Activated naive CD8-positive, alpha-beta T cell treated with anti-CD3 and anti-CD28 coated beads for 36 hours (primary cell): ENCODE measurements around the gene CCDC177. TPM values are rescaled to one million over a fixed set of nuclear protein-coding genes. Genes with fewer than 3 reads are reported as not detected.

Source experiments
- DNase-seq: peaks from one replicate; pipeline ENCODE4 v3.0.0; 2021
- H3K27ac Mint-ChIP-seq: one replicate; pipeline ENCODE4 v1.8.0; 2022; ENCODE audit warnings: mild to moderate bottlenecking, moderate library complexity, mixed read lengths
- H3K27me3 Mint-ChIP-seq: one replicate; pipeline ENCODE4 v1.8.0; 2022; ENCODE audit warnings: mild to moderate bottlenecking, mixed read lengths
- H3K36me3 Mint-ChIP-seq: one replicate; pipeline ENCODE4 v1.8.0; 2021; ENCODE audit warnings: mild to moderate bottlenecking, mixed read lengths
- H3K4me1 Mint-ChIP-seq: one replicate; pipeline ENCODE4 v1.8.0; 2021; ENCODE audit warnings: mixed read lengths
- H3K4me3 Mint-ChIP-seq: one replicate; pipeline ENCODE4 v1.8.0; 2022; ENCODE audit warnings: mild to moderate bottlenecking, moderate library complexity, mixed read lengths
- H3K9me3 Mint-ChIP-seq: one replicate; pipeline ENCODE4 v1.8.0; 2022; ENCODE audit warnings: mixed read lengths
- total RNA-seq, 2 experiments: library from RNA; stranded (reverse); gene quantifications; one replicate each; pipeline ENCODE4 v1.2.3, GENCODE V29; 2021

Gene CCDC177
- total RNA-seq: not detected

DNA sequence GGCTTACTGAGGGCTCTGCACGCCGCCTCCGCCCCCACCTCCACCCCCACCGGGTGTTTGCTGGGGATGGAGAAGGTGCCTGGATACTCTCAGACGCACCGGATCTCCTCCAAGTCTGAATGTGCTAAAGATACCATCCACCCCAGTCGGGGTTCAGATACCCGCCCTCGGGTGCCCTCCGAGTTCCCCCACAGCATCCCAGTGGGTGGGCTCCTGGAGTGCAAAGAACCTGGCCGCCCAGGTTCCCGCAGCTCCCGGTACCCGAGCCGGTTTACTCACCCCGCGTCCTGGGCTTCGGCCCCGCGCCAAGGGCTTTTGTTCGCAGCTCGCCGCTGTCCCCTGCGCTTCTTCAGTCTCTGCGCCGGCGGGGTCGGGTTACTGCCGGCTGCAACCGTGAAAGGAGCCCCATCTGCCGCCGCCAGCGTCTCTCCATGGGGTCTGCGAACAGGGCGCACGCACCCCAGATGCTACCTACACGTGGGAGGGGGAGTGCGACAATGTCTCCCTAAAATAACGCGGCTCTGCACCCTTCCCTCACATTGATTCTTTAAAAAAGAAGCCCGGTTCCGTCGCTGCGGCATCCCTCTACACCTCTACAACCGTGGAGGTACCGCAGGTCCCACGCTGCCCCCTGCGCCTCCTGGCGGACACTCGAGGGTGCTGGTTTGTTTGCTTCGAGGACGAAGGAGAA lies at the start of gene CCDC177:
TSS of gene CCDC177 (minus strand) at position 609 of the 691 bp plus-strand sequence. CDS start 1,249 bp downstream, outside the sequence.
- no peaks in the 10 kb centered on the region for H3K9me3 Mint-ChIP-seq

DNA sequence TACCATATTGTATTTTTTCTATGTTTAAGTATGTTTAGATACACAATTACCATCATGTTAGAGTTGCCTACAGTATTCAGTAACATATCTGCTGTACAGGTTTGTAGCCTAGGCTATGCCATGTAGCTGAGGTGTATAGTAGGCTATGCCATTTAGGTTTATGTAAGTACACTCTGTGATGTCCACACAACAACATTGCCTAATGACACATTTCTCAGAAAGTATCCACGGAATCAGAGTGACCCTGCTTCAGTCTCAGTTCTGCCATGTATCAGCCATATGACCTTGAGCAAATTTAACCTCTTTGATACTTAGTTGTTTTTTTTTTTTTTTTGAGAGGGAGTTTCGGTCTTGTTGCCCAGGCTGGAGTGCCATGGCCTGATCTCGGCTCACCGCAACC lies 49.5 kb upstream of the CCDC177 start:
- peak overlapping the region; percentile 90 for H3K27ac Mint-ChIP-seq
- H3K4me1 Mint-ChIP-seq: peaks cover 82% of the 10 kb centered on the region
- no peaks in the 10 kb centered on the region for H3K9me3 Mint-ChIP-seq
- H3K27me3 Mint-ChIP-seq: no peaks in the 10 kb centered on the region
- peaks cover 26% of the 10 kb centered on the region for H3K36me3 Mint-ChIP-seq
- no peak overlapping the region for H3K4me3 Mint-ChIP-seq
- no peak for DNase-seq

More for the DNA sequence above, at the start of gene CCDC177:
- Mint-ChIP-seq H3K4me3 (peak within 1 kb of the TSS; percentile 79), H3K36me3 (no peaks in the 10 kb centered on the region), H3K27me3 (peaks cover 70% of the 10 kb centered on the region), H3K27ac (no peak within 1 kb of the TSS), H3K4me1 (peaks cover 9% of the 10 kb centered on the region)
- DNase-seq: peak; percentile 72

DNA sequence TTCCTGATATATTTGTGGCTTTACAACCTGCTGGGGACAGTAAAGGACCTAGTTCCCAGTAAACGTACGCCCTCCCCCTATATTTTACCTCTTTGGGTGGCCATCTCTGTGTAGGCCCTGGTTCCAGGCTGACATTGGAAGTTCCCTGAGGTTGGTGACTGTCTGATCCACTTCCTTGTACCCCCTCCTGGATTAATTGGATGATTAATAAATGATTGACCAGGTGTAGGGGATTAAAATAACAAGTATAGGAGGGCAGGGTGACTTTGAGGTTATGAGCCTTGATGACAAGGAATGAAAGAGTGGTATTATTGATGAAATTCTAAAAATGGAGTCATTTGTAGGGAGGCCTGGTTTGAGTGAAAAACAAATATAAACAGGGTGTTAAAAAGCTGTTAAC lies 46.3 kb upstream of the CCDC177 start:
- H3K27ac Mint-ChIP-seq: peak overlapping the region; percentile 94
- H3K4me3 Mint-ChIP-seq: no peak overlapping the region
- DNase-seq: no peak
- peaks cover 90% of the 10 kb centered on the region for H3K4me1 Mint-ChIP-seq
- H3K36me3 Mint-ChIP-seq: peaks cover 39% of the 10 kb centered on the region
- no peaks in the 10 kb centered on the region for H3K9me3 Mint-ChIP-seq
- H3K27me3 Mint-ChIP-seq: no peaks in the 10 kb centered on the region

DNA sequence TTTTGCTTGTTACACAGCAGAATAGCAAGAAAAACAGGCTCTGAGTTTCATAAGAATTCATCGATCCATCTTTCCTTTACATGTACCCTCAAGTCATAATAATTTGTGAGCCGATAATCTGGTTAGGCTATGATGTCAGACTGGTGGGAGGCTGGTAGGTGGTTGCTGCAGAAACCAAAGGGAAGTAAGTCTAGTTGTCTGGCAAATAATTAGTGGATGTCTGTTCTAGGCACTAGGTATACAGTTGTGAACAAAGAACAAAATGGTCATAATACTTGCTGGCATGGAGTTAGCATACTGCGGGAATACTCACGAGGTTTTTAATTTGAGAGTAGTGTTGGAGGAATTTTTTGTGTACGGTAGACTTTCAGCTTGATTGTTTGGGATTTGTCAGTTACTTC lies 45.5 kb upstream of the CCDC177 start:
- no peak for DNase-seq
- H3K36me3 Mint-ChIP-seq: peaks cover 44% of the 10 kb centered on the region
- peaks cover 90% of the 10 kb centered on the region for H3K4me1 Mint-ChIP-seq
- H3K9me3 Mint-ChIP-seq: no peaks in the 10 kb centered on the region
- H3K27me3 Mint-ChIP-seq: no peaks in the 10 kb centered on the region
- peak overlapping the region; percentile 18 for H3K4me3 Mint-ChIP-seq
- H3K27ac Mint-ChIP-seq: peak overlapping the region; percentile 94

DNA sequence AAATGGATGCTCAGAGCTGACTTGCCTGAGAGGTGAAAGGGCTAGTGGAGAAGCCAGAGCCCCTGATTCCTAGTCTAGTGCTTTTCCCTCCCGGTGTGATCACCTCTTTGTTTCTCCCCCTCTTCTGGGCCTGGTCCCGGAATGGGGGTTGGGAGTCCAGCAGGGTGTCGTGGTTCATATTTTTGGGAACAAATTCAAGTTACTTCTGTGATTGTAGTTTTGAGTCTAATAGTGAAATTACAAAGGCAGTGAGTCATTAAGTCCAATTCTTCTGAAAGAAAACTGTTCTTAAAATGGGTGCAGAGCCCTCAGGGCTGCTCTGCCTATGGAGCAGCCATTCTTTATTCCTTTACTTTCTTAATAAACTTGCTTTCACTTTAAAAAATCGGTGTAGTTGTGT lies 44.3 kb upstream of the CCDC177 start:
- no peak for DNase-seq
- H3K36me3 Mint-ChIP-seq: peaks cover 50% of the 10 kb centered on the region
- peaks cover 90% of the 10 kb centered on the region for H3K4me1 Mint-ChIP-seq
- peak overlapping the region; percentile 94 for H3K27ac Mint-ChIP-seq
- H3K4me3 Mint-ChIP-seq: peak overlapping the region; percentile 33
- no peaks in the 10 kb centered on the region for H3K27me3 Mint-ChIP-seq
- H3K9me3 Mint-ChIP-seq: no peaks in the 10 kb centered on the region

DNA sequence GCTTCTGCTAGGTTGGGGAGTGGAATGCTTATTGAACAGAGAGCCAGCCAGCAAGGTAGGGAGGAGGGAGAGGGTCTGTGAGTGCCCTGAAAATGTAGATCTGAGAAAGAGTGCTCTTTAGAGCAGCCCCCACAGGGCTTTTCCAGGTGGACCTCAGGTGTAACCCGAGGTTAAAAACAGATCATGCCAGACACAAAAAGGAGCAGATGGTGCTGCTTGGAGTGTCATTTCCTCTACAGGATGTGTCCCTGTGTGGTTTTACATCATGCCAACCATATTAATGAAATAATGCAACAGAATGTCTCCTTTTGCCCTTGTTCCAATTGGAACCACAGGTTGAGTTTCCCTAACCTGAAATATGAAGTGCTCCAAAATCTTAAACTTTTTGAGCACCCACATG lies 43.1 kb upstream of the CCDC177 start:
- H3K36me3 Mint-ChIP-seq: peaks cover 52% of the 10 kb centered on the region
- DNase-seq: no peak

DNA sequence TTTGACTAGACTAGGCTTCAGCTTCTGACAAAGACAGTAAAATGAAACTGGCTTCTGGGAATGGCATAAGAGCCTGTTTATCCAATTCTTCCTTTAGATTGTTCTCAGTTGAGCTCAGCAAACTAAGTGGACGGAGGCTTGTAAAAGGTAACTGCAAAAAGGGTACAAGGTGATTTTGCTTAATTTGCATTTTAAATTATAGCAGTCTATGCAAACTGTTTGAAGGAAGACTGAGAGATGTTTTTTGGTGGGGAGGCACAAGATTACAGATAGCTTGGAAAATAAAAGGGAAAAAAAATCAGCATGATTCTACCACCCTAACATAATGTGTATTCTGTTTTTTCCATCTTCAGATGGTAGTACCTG lies 41.7 kb upstream of the CCDC177 start:
- Mint-ChIP-seq H3K4me3 (peak overlapping the region; percentile 82), H3K9me3 (no peaks in the 10 kb centered on the region), H3K4me1 (peaks cover 83% of the 10 kb centered on the region), H3K36me3 (peaks cover 52% of the 10 kb centered on the region), H3K27ac (peak overlapping the region; percentile 94), H3K27me3 (no peaks in the 10 kb centered on the region)
- no peak for DNase-seq

More for the DNA sequence above, 43.1 kb upstream of the CCDC177 start:
- no peaks in the 10 kb centered on the region for H3K27me3 Mint-ChIP-seq
- no peaks in the 10 kb centered on the region for H3K9me3 Mint-ChIP-seq
- no peak overlapping the region for H3K4me3 Mint-ChIP-seq
- H3K4me1 Mint-ChIP-seq: peaks cover 90% of the 10 kb centered on the region
- H3K27ac Mint-ChIP-seq: peak overlapping the region; percentile 94

DNA sequence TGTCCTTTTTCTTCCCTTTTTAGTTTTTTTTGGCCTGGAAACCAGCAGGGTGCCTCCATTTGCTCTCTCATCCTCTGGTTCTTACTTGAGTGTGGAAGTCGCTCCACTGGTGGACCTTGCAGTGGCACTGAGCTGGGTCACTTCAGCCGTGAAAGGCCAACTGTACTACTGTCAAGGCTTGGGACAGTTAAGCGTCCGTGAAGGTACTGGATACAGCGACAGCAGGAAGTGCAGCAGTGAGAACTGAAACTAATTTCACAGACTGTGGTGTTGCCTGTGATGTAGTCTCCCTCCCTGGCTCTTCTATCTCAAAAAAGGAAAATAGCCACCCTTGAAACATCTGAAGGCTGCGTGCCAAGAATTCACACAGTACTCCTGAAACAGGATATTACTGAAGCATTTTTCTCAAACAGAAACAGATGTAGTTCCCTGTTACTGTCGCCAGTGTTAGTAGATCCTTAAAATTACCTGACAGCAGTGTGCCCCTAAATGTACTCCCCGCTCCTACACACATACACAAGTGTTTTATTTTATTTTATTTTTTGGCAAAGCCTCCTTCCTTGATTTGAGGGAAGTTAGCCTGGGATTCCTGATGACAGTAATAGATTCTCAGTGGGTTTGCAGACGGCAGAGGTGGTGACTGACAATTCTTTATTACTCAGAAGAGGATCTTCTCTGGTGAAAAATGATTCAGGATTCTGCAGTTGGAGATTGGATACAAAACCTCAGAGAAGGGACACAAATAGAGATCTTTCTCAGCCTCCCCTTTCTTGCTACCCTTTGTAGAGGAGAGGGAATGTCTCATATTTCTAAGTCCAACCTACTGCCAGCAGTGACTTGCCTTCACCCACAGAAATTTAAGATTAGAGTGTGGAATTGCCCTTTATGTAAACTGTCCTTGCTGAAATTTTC lies 41.1 kb upstream of the CCDC177 start:
- H3K36me3 Mint-ChIP-seq: peaks cover 47% of the 10 kb centered on the region
- H3K9me3 Mint-ChIP-seq: no peaks in the 10 kb centered on the region
- H3K27me3 Mint-ChIP-seq: no peaks in the 10 kb centered on the region
- peak overlapping the region; percentile 82 for H3K4me3 Mint-ChIP-seq
- DNase-seq: peak; percentile 41
- peak overlapping the region; percentile 94 for H3K27ac Mint-ChIP-seq
- peaks cover 76% of the 10 kb centered on the region for H3K4me1 Mint-ChIP-seq

DNA sequence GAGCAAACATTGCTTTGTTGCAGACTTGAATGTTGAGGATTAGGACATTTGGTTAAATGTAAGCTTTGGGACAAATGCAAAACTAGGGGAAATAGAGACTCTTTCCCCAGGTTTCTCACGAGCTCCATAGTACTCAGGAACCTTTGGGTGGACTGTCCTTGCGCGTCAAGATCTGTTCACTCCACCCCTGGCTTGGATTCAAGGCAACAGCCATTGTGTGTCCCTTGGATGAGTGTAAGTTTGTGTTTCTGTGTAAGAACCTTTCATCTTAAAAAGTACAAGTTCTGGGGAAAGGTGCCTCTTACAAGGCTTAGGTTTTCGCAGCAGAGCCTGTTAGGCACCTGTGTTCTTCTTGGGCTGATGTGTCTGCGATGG lies 40.4 kb upstream of the CCDC177 start:
- Mint-ChIP-seq H3K4me3 (peak overlapping the region; percentile 94), H3K4me1 (peaks cover 75% of the 10 kb centered on the region), H3K27me3 (no peaks in the 10 kb centered on the region), H3K9me3 (no peaks in the 10 kb centered on the region), H3K36me3 (peaks cover 44% of the 10 kb centered on the region), H3K27ac (peak overlapping the region; percentile 94)
- no peak for DNase-seq

DNA sequence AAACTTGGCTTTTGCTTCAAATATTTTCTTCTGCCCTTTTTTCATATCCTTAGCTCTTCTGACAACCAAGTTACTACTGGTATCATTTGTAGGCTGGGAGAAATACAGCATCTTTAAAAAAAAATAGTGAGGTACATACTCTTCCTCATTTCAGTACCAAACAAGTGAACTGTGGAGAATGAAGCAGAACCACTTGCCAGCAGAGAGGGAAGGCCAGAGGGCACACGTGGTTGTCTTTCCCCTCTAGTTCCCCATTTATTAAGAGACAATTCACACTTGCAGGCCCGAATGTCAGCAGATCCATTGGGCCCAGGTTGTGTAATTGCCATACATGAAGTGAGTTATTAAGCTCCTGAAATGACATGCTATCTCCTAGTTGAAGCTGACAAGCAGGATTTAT lies 39.9 kb upstream of the CCDC177 start:
- no peak for DNase-seq
- H3K36me3 Mint-ChIP-seq: peaks cover 38% of the 10 kb centered on the region
- H3K4me1 Mint-ChIP-seq: peaks cover 73% of the 10 kb centered on the region
- no peaks in the 10 kb centered on the region for H3K9me3 Mint-ChIP-seq
- H3K27me3 Mint-ChIP-seq: no peaks in the 10 kb centered on the region
- H3K27ac Mint-ChIP-seq: peak overlapping the region; percentile 94
- peak overlapping the region; percentile 94 for H3K4me3 Mint-ChIP-seq

DNA sequence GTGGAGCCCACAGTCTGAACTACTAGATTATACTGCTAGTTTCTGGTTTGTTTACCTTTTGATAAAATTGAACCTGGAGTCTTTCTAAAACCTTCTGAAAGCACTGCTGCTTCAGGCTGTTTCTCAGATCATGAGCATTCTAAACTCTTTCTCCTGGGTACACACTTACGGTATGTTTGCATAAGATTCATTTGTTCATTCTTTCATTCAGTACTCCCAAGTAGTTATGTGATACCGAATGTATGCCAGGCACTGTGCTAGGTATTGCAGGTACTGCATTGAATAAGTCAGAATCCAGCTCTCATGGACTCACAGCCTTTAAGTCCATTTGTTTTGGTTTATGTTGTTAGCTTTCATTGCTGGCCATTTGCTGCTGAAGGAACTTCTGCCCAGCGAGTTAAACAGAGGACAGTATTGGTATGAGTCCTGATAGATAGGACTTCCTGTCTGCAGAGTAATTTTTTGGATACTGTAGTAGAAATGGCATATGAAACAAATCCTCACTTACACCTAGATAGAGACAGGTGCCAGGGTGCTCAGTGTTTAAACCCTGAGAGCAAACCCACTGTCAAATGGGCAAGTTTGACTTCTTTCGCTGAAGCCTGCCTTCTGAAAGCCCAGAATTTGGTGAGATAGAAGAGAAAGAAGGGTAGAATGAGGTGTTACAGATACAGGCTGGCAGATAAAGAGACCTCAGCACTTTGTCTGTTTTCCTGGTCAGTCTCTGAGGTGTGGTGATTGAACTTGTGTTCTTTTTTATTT lies 38.8 kb upstream of the CCDC177 start:
- H3K27ac Mint-ChIP-seq: peak overlapping the region; percentile 94
- H3K4me3 Mint-ChIP-seq: peak overlapping the region; percentile 94
- H3K27me3 Mint-ChIP-seq: no peaks in the 10 kb centered on the region
- no peak for DNase-seq
- H3K36me3 Mint-ChIP-seq: peaks cover 31% of the 10 kb centered on the region
- H3K9me3 Mint-ChIP-seq: no peaks in the 10 kb centered on the region
- peaks cover 63% of the 10 kb centered on the region for H3K4me1 Mint-ChIP-seq

DNA sequence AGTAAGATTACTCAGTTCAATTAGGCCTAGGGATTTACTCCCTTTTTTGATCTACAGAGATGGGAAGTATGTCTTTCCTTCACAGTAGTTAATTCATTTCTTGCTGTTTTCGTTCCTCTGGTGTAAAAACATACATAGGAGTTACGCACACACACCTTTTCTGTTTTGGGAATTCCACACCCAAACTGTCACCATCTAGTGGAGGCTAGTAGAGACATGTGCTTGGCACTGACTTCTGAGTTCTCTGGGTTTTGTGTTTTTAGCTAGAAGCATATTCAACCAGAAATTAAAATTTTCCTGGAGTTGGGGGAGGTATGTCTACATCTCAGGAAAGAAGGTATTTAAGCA lies 38.1 kb upstream of the CCDC177 start:
- Mint-ChIP-seq H3K9me3 (no peaks in the 10 kb centered on the region), H3K4me1 (peaks cover 56% of the 10 kb centered on the region), H3K27ac (peak overlapping the region; percentile 94), H3K27me3 (no peaks in the 10 kb centered on the region), H3K4me3 (peak overlapping the region; percentile 94), H3K36me3 (peaks cover 29% of the 10 kb centered on the region)
- DNase-seq: no peak

DNA sequence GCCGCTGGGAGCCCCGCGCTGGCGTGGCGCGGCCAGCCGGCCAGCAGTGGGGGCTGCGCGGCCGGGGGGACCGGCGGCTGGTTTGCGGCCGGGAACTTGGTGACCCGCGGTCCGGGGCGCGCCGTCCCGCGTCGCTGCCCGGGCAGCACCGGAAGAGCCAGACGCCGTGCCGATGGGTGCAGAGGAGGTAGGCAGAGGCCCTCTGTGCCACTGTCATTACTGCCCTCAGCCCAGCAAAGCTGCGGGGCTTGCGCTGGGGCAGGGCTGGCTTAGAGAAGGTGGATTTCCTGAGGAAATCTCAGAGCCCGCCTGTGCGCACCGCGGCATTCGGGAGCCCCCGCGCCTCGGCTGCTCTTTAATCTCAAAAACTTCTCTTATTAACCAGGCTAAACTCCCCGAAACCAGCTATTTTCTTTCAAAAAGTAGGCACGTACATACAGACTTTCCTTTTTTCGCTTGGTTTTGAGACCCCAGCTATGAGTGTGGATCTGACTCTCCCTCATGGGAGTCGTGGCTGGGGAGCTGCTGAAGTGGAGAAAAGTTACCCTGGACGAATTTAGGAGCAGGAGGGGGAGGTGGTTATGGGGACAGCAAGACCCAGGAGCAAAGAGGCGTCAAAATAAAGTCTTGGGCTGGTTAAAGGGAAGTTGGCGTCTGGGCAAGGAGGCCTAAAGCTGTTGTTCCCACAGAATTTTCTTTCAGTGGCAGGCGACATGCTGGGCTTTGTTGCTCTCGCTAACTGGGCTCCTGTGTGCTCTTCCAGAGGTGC lies 37.5 kb upstream of the CCDC177 start:
- no peaks in the 10 kb centered on the region for H3K27me3 Mint-ChIP-seq
- H3K4me1 Mint-ChIP-seq: peaks cover 50% of the 10 kb centered on the region
- no peaks in the 10 kb centered on the region for H3K9me3 Mint-ChIP-seq
- peak overlapping the region; percentile 94 for H3K27ac Mint-ChIP-seq
- peaks cover 24% of the 10 kb centered on the region for H3K36me3 Mint-ChIP-seq
- peak overlapping the region; percentile 94 for H3K4me3 Mint-ChIP-seq
- DNase-seq: peak; percentile 59

DNA sequence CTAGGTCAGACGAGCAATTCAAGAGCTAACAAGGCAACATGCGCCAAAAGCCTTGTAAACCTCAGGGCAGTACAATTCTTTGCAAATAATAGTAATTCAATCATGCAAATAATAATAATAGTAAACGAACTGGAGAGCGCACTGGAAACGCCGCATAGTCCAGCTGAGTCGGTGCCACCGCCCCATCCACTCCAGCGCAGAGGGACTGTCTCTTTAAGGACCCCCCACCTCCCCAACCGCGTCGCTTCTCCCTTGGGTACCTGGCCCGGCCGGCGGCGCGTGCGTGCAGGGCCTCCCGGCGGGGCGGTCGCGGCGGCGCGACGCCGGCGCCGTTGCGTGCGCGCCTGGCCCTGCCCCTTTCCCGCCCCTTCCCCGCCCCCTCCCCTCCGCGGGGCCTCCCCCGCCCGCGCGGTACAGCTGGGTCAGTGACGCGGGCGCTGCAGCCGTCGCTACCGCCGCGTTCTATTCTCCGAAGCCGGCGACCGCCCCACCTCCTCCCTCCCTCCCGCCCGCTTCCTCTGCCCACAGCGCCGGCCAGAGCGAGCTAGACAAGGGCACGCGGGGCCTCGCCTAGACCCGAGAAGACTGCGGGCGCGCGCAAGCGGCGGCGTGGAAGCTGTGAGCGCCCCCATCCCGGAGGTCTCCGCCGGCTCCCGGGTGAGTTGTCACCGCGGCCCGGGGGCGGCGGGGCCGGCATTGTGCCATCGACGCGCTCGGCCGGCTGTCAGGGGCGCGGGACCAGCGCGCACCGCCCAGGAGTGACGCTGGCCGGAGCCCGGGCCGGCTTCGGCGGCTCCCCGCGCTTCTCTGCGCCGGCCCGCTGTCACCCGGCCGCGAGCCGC lies 36.7 kb upstream of the CCDC177 start, which contains the start of gene SUSD6:
TSS of gene SUSD6 (plus strand) at position 425 of the 842 bp plus-strand sequence. CDS start 46,997 bp downstream, outside the sequence.
- no peaks in the 10 kb centered on the region for H3K27me3 Mint-ChIP-seq
- peak within 1 kb of the TSS; percentile 94 for H3K4me3 Mint-ChIP-seq
- peaks cover 46% of the 10 kb centered on the region for H3K4me1 Mint-ChIP-seq
- peaks cover 17% of the 10 kb centered on the region for H3K36me3 Mint-ChIP-seq
- DNase-seq: peak; percentile 89
- H3K9me3 Mint-ChIP-seq: no peaks in the 10 kb centered on the region
- peak within 1 kb of the TSS; percentile 94 for H3K27ac Mint-ChIP-seq
